Measurements from ENCODE around the gene UTP25. TPM values are rescaled to one million over a fixed set of nuclear protein-coding genes. Genes with fewer than 3 reads are reported as not detected.

Gene UTP25
- total RNA-seq, 2 donors from 2014 or later: 4.3 to 6.0 TPM

DNA sequence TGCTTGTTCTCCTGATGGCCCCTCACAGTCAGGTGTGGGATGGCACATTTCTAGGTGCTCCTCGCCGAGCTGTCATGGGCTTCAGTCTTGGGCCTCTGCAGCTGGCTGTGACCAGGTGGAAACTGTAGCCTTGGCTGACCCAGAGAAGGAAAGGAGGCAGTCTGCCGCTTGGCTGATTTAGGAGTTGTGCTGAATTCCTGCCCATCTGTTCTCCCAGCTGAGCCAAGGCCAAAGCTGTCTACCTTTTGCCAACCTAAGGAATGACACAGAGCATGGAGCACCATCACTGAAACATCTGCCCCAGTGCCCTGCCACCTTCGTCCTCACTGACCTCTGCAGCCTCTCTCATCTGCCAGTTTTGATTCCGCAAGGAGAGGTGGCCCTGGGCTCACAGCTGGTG, 27.9 kb downstream of the UTP25 start:
- TF ChIP-seq, protein P1, sequence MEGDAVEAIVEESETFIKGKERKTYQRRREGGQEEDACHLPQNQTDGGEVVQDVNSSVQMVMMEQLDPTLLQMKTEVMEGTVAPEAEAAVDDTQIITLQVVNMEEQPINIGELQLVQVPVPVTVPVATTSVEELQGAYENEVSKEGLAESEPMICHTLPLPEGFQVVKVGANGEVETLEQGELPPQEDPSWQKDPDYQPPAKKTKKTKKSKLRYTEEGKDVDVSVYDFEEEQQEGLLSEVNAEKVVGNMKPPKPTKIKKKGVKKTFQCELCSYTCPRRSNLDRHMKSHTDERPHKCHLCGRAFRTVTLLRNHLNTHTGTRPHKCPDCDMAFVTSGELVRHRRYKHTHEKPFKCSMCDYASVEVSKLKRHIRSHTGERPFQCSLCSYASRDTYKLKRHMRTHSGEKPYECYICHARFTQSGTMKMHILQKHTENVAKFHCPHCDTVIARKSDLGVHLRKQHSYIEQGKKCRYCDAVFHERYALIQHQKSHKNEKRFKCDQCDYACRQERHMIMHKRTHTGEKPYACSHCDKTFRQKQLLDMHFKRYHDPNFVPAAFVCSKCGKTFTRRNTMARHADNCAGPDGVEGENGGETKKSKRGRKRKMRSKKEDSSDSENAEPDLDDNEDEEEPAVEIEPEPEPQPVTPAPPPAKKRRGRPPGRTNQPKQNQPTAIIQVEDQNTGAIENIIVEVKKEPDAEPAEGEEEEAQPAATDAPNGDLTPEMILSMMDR (conservative IDR thresholded peaks at IDR 0.05): no peak
- 89 to 91% methylated on average over 2 to 5 of the region's 5 CpGs for WGBS, 2 experiments (ENCODE audit: insufficient coverage in 1 of 2, insufficient read length in 1 of 2)
- H3K27ac ChIP-seq (ENCODE audit: low read depth, low read length): no peak overlapping the region
- no peaks in the 10 kb centered on the region for H3K9me3 ChIP-seq (ENCODE audit: control insufficient read depth, low read length)
- Mint-ChIP-seq H3K4me3 (no peak overlapping the region), H3K9me3 (peaks cover 6% of the 10 kb centered on the region), H3K27me3 (ENCODE audit: insufficient read depth) (no peaks in the 10 kb centered on the region), H3K27ac (no peak overlapping the region), H3K4me1 (no peaks in the 10 kb centered on the region), H3K36me3 (ENCODE audit: low read depth) (peaks cover 24% of the 10 kb centered on the region)
- H3K27me3 ChIP-seq (ENCODE audit: control insufficient read depth, insufficient read depth, low read length, poor library complexity, severe bottlenecking): no peaks in the 10 kb centered on the region
- no peak overlapping the region for H3K4me3 ChIP-seq (ENCODE audit: low read length)
- DNase-seq: no peak
- H3K4me1 ChIP-seq (ENCODE audit: control insufficient read depth, insufficient read depth, low read length): no peaks in the 10 kb centered on the region
- no peak overlapping the region for H3K9ac ChIP-seq (ENCODE audit: extremely low read depth, low read length, poor library complexity, severe bottlenecking)
- peaks cover 31% of the 10 kb centered on the region for H3K36me3 ChIP-seq (ENCODE audit: control insufficient read depth, insufficient read depth, low read length)

DNA sequence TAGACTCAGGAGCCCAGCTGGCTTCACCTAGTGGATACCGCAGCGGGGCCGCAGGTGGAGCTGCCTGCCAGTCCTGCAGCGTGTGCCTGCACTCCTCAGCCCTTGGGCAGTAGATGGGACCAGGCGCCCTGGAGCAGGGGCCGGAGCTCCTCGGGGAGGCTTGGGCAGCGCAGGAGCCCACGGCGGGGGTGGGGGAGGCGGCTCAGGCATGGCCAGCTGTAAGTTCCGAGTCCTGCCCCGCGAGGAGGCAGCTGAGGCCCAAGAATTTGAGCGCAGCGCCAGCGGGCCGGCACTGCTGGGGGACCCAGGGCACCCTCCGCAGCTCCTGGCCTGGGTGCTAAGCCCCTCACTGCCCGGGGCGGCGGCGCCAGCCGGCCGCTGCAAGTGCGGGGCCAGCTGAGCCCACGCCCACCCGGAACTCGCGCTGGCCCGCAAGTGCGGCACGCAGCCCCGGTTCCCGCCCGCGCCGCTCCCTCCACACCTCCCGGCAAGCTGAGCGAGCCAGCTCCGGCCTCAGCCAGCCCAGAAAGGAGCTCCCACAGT, 30.9 kb downstream of the UTP25 start:
- Mint-ChIP-seq H3K4me1 (peaks cover 15% of the 10 kb centered on the region), H3K9me3 (peaks cover 6% of the 10 kb centered on the region), H3K4me3 (peak overlapping the region; percentile 16), H3K36me3 (ENCODE audit: low read depth) (peaks cover 2% of the 10 kb centered on the region), H3K27me3 (ENCODE audit: insufficient read depth) (peaks cover 11% of the 10 kb centered on the region), H3K27ac (no peak overlapping the region)
- no peaks in the 10 kb centered on the region for H3K4me1 ChIP-seq (ENCODE audit: control insufficient read depth, insufficient read depth, low read length)
- TF ChIP-seq, protein P1 (conservative IDR thresholded peaks at IDR 0.05): no peak
- no peaks in the 10 kb centered on the region for H3K9me3 ChIP-seq (ENCODE audit: control insufficient read depth, low read length)
- peaks cover 9% of the 10 kb centered on the region for H3K27me3 ChIP-seq (ENCODE audit: control insufficient read depth, insufficient read depth, low read length, poor library complexity, severe bottlenecking)
- no peak overlapping the region for H3K4me3 ChIP-seq (ENCODE audit: low read length)
- peaks cover 3% of the 10 kb centered on the region for H3K36me3 ChIP-seq (ENCODE audit: control insufficient read depth, insufficient read depth, low read length)
- H3K27ac ChIP-seq (ENCODE audit: low read depth, low read length): no peak overlapping the region
- DNase-seq: no peak
- no peak overlapping the region for H3K9ac ChIP-seq (ENCODE audit: extremely low read depth, low read length, poor library complexity, severe bottlenecking)
- 96 to 97% methylated on average over 17 to 41 of the region's 41 CpGs for WGBS, 2 experiments (ENCODE audit: insufficient coverage in 1 of 2, insufficient read length in 1 of 2)

DNA sequence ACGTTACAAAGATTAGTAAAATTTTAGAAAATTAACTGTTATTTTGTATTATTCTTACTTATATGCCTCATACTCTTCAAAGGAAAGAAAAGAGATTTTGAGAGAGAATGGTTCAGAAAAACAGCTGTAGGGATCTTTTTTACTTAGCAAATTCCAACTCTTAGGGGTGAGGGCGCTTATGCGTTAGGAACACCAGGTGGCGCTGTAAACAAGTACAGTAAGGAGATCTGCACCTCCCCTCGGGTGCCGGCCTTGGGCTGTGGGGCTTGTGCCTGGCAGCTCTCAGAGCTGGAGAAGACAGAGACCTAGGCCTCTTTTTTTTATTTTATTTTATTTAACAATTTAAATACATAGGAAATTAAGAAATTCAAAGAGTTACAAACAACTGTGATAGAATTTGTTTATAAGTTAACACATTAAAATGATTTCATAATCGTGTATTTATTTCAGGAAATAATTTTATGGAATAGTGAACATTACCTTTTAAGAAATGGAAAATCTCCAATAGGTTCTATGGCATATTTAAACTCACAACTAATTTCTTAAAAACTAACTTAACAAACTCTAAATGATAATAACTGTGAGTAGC, 32.6 kb downstream of the UTP25 start:
- no peak overlapping the region for H3K4me3 ChIP-seq (ENCODE audit: low read length)
- H3K36me3 Mint-ChIP-seq (ENCODE audit: low read depth): no peaks in the 10 kb centered on the region
- no peak overlapping the region for H3K27ac Mint-ChIP-seq
- peak; percentile 93 for DNase-seq
- H3K27me3 ChIP-seq (ENCODE audit: control insufficient read depth, insufficient read depth, low read length, poor library complexity, severe bottlenecking): peaks cover 9% of the 10 kb centered on the region
- H3K9me3 Mint-ChIP-seq: peaks cover 6% of the 10 kb centered on the region
- H3K27ac ChIP-seq (ENCODE audit: low read depth, low read length): no peak overlapping the region
- peaks cover 13% of the 10 kb centered on the region for H3K27me3 Mint-ChIP-seq (ENCODE audit: insufficient read depth)
- H3K4me1 ChIP-seq (ENCODE audit: control insufficient read depth, insufficient read depth, low read length): no peaks in the 10 kb centered on the region
- WGBS, 2 experiments (ENCODE audit: insufficient coverage in 1 of 2, insufficient read length in 1 of 2): 0% methylated on average over 4 to 5 of the region's 7 CpGs
- no peak overlapping the region for H3K9ac ChIP-seq (ENCODE audit: extremely low read depth, low read length, poor library complexity, severe bottlenecking)
- H3K4me1 Mint-ChIP-seq: peaks cover 15% of the 10 kb centered on the region
- no peak overlapping the region for H3K4me3 Mint-ChIP-seq
- H3K9me3 ChIP-seq (ENCODE audit: control insufficient read depth, low read length): no peaks in the 10 kb centered on the region
- H3K36me3 ChIP-seq (ENCODE audit: control insufficient read depth, insufficient read depth, low read length): no peaks in the 10 kb centered on the region
- TF ChIP-seq, protein P1 (conservative IDR thresholded peaks at IDR 0.05): peak; percentile 99

All from endodermal cell (in vitro differentiated cells).